GM18519 (cell line): ENCODE data around the gene PIMREG.

Experiments used
- ATAC-seq: cut with Tn5 transposase; IDR thresholded peaks from one replicate; pipeline ENCODE4 v1.9.1; 2021; ENCODE audit warnings: mild to moderate bottlenecking, moderate library complexity; ENCODE audit not compliant: unreplicated experiment, low FRiP score

Gene PIMREG

DNA sequence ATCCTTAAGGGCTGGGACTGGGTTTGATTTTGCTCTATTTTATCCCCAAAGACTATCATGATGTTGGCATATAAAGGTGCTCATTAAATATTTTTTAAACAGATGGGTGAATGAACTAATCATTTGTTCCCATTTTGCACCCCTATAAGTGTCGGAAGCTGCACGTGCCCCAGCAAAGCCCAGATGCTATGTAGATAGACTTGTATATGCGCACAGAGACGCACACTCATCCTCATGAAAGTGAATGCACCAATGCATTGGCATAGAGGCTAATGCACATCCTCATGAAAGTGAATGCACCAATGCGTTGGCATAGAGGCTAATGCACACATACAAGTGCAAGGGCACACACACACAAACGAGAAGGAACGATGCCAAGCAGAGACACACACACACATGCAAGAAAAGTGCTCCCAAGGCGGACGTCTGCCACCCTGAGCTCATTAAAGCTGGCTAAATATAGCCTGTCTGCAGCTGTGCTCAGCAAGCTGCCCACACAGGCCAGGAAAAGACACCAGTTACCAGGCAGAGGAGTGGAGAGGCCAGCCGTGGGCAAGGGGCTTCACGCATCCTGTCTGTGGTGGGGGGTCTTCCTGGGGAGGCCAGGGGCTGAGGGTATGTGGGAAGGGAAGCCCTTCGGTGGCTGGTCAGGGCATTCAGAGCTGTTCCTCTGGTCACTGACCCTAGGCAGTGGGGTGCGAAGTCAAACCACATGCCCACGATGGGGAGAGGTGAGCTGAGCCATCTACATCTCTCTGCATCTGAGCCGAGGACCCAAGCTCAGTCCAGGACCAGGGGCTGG, 52.6 kb downstream of the PIMREG start:
- no peak for ATAC-seq

DNA sequence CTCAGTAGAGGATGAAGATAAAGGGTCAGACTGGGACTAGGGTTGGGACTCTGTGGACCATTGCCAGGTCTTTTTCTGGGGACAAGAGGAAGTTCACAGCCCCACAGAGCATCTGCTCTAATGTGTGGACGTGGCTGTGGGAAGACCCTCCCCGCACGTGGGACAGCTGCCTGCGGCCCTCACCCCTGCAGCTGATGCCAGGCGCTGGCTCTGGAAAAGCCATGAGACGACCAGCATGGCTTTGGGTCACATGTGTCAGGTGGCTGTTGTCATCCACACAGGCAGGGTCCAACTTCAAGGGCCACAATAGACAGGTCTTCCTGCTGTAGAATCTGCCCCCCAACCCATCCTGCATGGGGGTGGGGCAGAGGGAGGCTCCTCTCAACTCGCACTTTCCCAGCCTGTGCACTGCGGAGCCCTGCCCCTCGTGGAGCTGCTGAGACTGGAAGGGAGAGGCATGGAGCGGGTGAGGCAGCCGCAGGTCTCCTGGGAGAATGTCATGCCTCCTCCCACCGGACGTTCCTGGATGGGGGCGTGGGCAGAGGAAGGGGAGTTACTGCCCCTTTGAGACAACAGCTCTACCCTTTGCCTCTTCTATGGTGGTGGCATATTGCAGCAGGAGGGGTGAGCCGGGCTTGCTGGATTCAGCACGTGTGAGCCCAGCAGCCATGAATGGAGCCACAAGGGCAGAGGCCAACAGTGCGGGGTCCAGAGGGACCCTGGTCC, 53.4 kb downstream of the PIMREG start:
- ATAC-seq, result no peak

DNA sequence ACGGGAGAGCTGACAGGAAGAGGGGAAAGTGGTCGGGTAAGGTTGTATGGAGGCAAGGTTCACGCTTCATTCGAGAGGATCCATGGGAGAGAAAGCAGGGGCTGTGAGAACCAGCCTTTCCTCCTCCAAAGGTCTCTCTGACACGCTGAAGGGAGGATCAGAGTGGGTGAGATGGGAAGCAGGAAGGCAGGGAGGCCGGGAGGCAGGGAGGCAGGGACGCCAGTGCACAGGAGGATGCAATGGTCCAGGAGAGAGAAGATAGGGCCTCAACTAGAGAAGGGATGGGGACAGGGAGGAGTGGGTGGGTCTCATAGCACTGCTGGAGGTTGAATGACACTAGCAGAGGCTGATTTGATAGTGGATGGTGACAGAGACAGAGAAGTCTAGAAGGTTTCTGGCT, 54.1 kb downstream of the PIMREG start:
- no peak for ATAC-seq

DNA sequence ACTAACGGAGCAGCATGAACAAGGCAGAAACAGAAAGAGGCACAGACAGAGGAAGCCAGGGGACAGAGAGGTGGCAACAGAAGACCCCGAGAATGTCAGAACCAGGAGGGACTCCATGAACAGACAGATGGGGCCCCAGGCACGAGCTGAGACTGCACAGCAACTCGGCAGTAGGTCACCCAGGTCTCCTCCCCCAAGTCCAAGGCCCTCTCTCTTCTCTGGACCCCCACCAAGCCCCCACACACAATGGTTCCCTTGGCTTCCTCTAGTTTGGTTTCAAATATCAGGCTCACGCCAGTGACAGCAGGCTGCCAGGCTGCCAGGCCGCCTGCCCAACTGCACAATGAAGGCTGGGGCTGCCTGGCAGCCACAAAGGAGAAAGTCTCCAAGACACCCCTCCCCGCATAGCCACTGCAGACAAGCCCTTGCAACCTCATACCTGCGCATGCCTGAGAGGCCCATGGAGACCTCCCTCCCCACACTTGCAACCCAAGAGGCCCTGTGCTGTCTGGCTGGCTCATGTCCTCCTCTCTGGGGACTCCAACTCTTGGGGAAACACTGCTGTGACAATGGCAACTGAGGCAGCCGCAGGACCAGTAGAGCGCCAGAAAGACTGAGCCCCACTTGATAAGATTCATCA, 54.8 kb downstream of the PIMREG start:
- no peak for ATAC-seq
